MCF 10A (cell line): ENCODE measurements around the gene JADE1. TPM values are rescaled to one million over a fixed set of nuclear protein-coding genes. Genes with fewer than 3 reads are reported as not detected.

Source experiments
- BruUV-seq: library from RNA; stranded (reverse); fragments of 400-500 nt; replicated peaks from 2 replicates; lab custom pipeline; 2021; lab: Mats Ljungman, UMichigan
- CTCF ChIA-PET: fragments of 300-600 bp; sonication (Branson Sonifier 250); formaldehyde crosslinking; extraction: SDS; loops from one replicate; lab custom pipeline; 2021; ENCODE audit warnings: antibody characterized with exemption, inconsistent platforms; lab: Yijun Ruan, JAX
- POLR2A ChIA-PET: fragments of 300-600, 350-650 bp; sonication (Branson Sonifier 250); formaldehyde crosslinking; extraction: SDS; loops from one replicate; lab custom pipeline; 2020; ENCODE audit warnings: antibody characterized with exemption, inconsistent platforms; lab: Yijun Ruan, JAX
- DNase-seq: peaks from one replicate; pipeline ENCODE4 v3.0.0-alpha.2; 2018; ENCODE audit not compliant: unreplicated experiment
- H3K27ac Mint-ChIP-seq: one replicate; pipeline ENCODE4 v1.8.0; 2022; ENCODE audit warnings: mild to moderate bottlenecking, low read depth, mixed read lengths; ENCODE audit not compliant: unreplicated experiment
- H3K27me3 Mint-ChIP-seq: one replicate; pipeline ENCODE4 v1.8.0; 2022; ENCODE audit warnings: mixed read lengths; ENCODE audit not compliant: insufficient read depth, unreplicated experiment
- H3K36me3 Mint-ChIP-seq: one replicate; pipeline ENCODE4 v1.8.0; 2022; ENCODE audit warnings: mild to moderate bottlenecking, moderate library complexity, mixed read lengths; ENCODE audit not compliant: insufficient read depth, unreplicated experiment
- H3K4me1 Mint-ChIP-seq: one replicate; pipeline ENCODE4 v1.8.0; 2022; ENCODE audit warnings: mixed read lengths; ENCODE audit not compliant: insufficient read depth, unreplicated experiment
- H3K4me3 Mint-ChIP-seq: one replicate; pipeline ENCODE4 v1.8.0; 2022; ENCODE audit warnings: mild to moderate bottlenecking, moderate library complexity, mixed read lengths; ENCODE audit not compliant: unreplicated experiment
- H3K9me3 Mint-ChIP-seq: one replicate; pipeline ENCODE4 v1.8.0; 2022; ENCODE audit warnings: mixed read lengths; ENCODE audit not compliant: unreplicated experiment
- CTCF ChIP-seq: fragments of 200-600 bp; IDR thresholded peaks from one replicate; pipeline ENCODE4 v1.8.0; 2022; ENCODE audit warnings: antibody characterized with exemption, mild to moderate bottlenecking; ENCODE audit not compliant: unreplicated experiment
- intact Hi-C: fragments of 100-400 bp; cut with micrococcal nuclease; formaldehyde crosslinking; loops from 2 replicates; pipeline ENCODE4 v1.14.1; 2022
- total RNA-seq: library from RNA; stranded (reverse); gene quantifications from 2 replicates; pipeline ENCODE4 v1.2.3, GENCODE V29; 2022

The JADE1 gene
- total RNA-seq, 1 experiment from 2014 or later = 25.9 TPM

- ChIA-PET POLR2A (interaction anchor here (0.8 kb wide), 1 partner anchor 216 kb away, joined by 4 read pairs; no protein-coding TSS in a partner anchor), CTCF (interaction anchor here (0.5 to 1.4 kb wide), 2 partner anchors 232 to 332 kb away, joined by 3 to 4 read pairs; no protein-coding TSS in a partner anchor)
- H3K27me3 Mint-ChIP-seq = no peaks in the 10 kb centered on the region
- intact Hi-C loops = no loop called here
- no peak for TF ChIP-seq CTCF
- H3K9me3 Mint-ChIP-seq = no peaks in the 10 kb centered on the region
- BruUV-seq = no TSS peak
- DNase-seq = no peak
- no peaks in the 10 kb centered on the region for H3K4me1 Mint-ChIP-seq
- no peak overlapping the region for H3K4me3 Mint-ChIP-seq
- H3K36me3 Mint-ChIP-seq = no peaks in the 10 kb centered on the region
- no peak overlapping the region for H3K27ac Mint-ChIP-seq
Measured at GRCh38 chr4:128787509-128788311, 21.8 kb upstream of the JADE1 start.

DNA sequence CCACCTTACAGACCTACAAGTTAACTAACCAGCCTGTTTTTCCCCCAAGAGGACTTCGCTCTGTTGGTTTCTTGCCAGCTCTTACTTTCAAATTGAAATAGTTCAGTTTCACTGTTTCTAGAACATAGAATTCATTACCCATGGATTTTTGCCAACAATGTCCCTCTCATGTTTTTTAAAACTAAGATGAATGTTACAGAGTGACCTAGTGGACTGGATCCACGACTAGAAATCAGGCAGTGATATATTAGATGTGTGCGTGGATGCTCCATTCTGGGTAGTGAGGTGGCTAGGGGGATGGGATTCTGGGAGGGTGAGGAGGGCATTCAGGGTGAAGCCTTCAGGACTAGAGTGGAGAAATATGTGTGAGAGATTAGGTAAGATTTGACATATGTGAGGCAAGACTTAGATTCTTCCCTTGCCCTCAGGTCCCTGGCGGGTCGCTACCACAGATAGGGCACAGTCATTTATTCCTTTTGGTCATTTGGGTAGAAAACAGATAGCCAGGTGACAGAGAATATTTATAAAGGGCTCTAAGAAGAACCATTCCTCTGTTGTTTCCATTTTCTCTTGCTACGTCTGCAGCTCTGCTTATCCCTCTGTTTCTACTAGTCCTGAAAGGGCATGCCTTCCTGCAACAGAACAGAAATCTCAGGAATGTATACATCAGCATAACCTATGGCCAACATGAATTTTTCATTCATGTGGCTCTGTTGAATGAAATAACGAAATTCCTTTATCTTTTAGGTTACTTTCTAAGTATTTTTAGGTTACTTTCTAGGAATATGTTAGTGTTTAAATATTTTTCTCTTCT is 15.4 kb upstream of the JADE1 start:
- no TSS peak for BruUV-seq
- H3K36me3 Mint-ChIP-seq = no peaks in the 10 kb centered on the region
- H3K4me3 Mint-ChIP-seq = no peak overlapping the region
- H3K9me3 Mint-ChIP-seq = no peaks in the 10 kb centered on the region
- TF ChIP-seq CTCF = no peak
- H3K4me1 Mint-ChIP-seq = peaks cover 17% of the 10 kb centered on the region
- ChIA-PET CTCF (no interaction called here), POLR2A (no interaction called here)
- no peaks in the 10 kb centered on the region for H3K27me3 Mint-ChIP-seq
- intact Hi-C loops = no loop called here
- H3K27ac Mint-ChIP-seq = no peak overlapping the region
- DNase-seq = peak; percentile 65

DNA sequence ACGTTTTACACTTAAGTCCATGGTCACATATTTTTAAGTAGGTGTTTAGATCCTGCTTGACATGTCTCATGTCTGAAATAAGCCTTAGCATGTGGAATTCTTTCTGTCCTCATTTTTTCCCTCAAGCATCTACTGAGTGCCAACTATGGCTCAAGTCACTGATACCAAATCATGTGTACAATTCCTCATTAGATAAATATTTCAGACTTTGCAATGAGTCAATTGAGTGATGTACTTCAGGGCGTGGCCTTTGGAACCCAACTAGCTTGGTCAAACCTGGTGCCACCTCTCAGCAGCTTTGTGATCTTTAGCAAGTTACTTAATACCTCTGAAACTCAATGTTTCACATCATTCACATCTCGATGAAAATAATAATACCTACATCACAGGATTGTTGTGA is 12.6 kb upstream of the JADE1 start:
- no TSS peak for BruUV-seq
- ChIA-PET POLR2A (interaction anchor here (0.8 to 1.8 kb wide), 4 partner anchors 13 to 195 kb away, joined by 3 to 7 read pairs (median 5); partner anchors contain the start of gene JADE1), CTCF (interaction anchor here (0.7 to 1.7 kb wide), 3 partner anchors 14 to 231 kb away, joined by 4 to 8 read pairs (median 4); no protein-coding TSS in a partner anchor)

More for the DNA sequence above, 12.6 kb upstream of the JADE1 start:
- peak; percentile 36 for DNase-seq
- Mint-ChIP-seq H3K9me3 (no peaks in the 10 kb centered on the region), H3K27ac (no peak overlapping the region), H3K36me3 (no peaks in the 10 kb centered on the region), H3K27me3 (no peaks in the 10 kb centered on the region), H3K4me3 (no peak overlapping the region), H3K4me1 (peaks cover 17% of the 10 kb centered on the region)
- intact Hi-C loops = no loop called here
- TF ChIP-seq CTCF = no peak
